Measurements from ENCODE around the gene GTPBP2. TPM values are rescaled to one million over a fixed set of nuclear protein-coding genes. Genes with fewer than 3 reads are reported as not detected.
"Not testable (repeated sequence)": the region's sequence is repeated elsewhere in the genome, so short reads cannot be mapped to it uniquely, and the experiment has no call there.

GTPBP2 gene
- total RNA-seq, 4 donors from 2014 or later: 28.2 to 31.0 (median 30.0) TPM

DNA sequence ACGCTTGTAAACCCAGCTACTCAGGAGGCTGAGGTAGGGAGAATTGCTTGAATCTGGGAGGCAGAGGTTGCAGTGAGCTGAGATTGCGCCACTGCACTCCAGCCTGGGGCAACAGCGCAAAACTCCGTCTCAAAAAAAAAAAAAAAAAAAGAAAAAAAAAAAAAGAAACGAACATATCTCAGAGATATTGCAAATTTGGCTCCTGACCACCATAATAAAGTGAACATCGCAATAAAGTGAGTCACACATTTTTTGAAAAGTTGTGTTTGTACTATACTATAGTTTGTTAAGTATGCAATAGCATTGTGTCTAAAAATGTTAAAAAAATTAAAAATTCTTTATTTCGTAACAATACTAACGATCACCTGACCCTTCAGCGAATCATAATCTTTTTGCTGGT, 29.1 kb upstream of the GTPBP2 start:
- WGBS: 92% methylated on average over 9 of the region's 9 CpGs
- DNase-seq (ENCODE audit: extremely low spot score): no peak
- Histone ChIP-seq H3K36me3 (peaks cover 0 to 7% (median 0%) of the 10 kb centered on the region in 4 donors), H3K9me3 (no peaks in the 10 kb centered on the region), H3K27ac (replicated peaks in 1 of 4) (no peak overlapping the region), H3K27me3 (no peaks in the 10 kb centered on the region), H3K4me1 (no peaks in the 10 kb centered on the region), H3K4me3 (no peak overlapping the region)
- TF ChIP-seq EP300 (IDR thresholded peaks at IDR 0.05): no peak
- TF ChIP-seq, protein P1, sequence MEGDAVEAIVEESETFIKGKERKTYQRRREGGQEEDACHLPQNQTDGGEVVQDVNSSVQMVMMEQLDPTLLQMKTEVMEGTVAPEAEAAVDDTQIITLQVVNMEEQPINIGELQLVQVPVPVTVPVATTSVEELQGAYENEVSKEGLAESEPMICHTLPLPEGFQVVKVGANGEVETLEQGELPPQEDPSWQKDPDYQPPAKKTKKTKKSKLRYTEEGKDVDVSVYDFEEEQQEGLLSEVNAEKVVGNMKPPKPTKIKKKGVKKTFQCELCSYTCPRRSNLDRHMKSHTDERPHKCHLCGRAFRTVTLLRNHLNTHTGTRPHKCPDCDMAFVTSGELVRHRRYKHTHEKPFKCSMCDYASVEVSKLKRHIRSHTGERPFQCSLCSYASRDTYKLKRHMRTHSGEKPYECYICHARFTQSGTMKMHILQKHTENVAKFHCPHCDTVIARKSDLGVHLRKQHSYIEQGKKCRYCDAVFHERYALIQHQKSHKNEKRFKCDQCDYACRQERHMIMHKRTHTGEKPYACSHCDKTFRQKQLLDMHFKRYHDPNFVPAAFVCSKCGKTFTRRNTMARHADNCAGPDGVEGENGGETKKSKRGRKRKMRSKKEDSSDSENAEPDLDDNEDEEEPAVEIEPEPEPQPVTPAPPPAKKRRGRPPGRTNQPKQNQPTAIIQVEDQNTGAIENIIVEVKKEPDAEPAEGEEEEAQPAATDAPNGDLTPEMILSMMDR (IDR thresholded peaks at IDR 0.05): no peak
- no peak for TF ChIP-seq POLR2A (IDR thresholded peaks at IDR 0.05; ENCODE audit: low read depth)
- TF ChIP-seq POLR2AphosphoS5 (IDR thresholded peaks at IDR 0.05): no peak
- intact Hi-C loops (cut with DNase I): no loop called here

DNA sequence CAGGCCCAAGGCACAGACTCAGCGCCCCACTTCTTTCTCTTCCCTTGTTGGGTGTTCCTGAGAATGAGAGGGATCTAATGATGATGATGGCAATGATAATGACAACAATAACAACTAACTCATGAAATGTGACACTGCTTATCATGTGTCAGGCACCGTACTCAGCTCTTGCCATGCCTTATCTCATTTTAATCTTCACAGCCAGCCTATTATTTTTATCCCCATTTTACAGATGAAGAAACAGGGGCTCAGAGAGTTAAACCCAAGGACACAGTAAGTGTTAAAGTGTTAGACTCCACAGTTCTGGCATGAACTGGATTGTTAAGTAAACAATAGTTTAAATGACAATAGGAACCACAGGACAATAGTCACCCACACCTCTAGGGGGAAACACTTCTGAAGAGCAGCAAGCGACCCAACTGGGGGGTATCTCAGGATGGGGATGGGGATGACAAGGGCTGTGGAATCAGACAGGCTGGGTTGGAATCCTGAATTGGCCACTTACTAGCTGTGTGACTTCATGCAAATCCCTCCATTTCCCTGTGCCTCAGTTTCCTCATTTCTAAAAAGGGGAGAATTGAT, 28.2 kb upstream of the GTPBP2 start:
- H3K27ac ChIP-seq (replicated peaks in 1 of 4): no peak overlapping the region
- no peak overlapping the region for H3K4me3 ChIP-seq
- no peaks in the 10 kb centered on the region for H3K27me3 ChIP-seq
- intact Hi-C loops (cut with DNase I): no loop called here
- TF ChIP-seq POLR2A (IDR thresholded peaks at IDR 0.05; ENCODE audit: low read depth): no peak
- TF ChIP-seq POLR2AphosphoS5 (IDR thresholded peaks at IDR 0.05): no peak
- TF ChIP-seq EP300 (IDR thresholded peaks at IDR 0.05): no peak
- TF ChIP-seq, protein P1 (IDR thresholded peaks at IDR 0.05): no peak
- 97% methylated on average over 3 of the region's 3 CpGs for WGBS
- H3K4me1 ChIP-seq: no peaks in the 10 kb centered on the region
- H3K9me3 ChIP-seq: no peaks in the 10 kb centered on the region
- peaks cover 0 to 7% (median 0%) of the 10 kb centered on the region in 4 donors for H3K36me3 ChIP-seq
- DNase-seq (ENCODE audit: extremely low spot score): no peak

DNA sequence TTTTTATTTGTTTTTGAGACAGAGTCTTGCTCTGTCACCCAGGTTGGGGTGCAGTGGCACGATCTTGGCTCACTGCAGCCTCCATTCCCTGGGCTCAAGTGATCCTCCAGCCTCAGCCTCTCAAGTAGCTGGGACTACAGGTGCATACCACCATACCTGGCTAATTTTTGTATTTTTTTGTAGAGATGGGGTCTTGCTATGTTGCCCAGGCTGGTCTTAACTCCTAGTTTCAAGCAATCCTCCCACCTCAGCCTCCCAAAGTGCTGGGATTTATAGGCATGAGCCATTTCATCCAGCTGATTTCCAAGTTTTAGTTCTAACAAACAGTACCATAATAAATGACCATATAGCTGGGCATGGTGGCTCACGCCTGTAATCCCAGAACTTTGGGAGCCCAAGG, 23.8 kb upstream of the GTPBP2 start:
- H3K36me3 ChIP-seq; H3K27ac ChIP-seq (replicated peaks in 1 of 4); H3K9me3 ChIP-seq; intact Hi-C loops (cut with DNase I); H3K4me1 ChIP-seq; DNase-seq (ENCODE audit: extremely low spot score); H3K4me3 ChIP-seq; H3K27me3 ChIP-seq: not testable (repeated sequence)
- WGBS: 100% methylated on average over 2 of the region's 2 CpGs

DNA sequence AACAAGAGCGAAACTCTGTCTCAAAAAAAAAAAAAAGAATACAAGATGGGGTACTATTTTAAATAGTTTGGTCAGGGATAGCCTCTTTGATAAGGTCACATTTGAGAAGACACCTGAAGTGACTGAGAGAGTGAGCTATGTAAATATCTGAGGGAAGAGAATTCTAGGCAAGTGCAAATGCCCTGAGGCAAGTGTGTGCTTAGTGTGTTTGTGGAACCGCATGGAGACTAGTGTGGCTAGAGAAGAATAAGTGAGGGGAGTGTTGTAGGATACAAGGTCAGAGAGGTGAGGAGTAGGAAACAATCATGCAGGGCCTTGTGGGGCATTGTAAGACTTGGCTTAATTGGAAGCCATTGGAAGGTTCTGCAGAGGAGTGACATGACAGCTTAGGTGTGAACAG, 19.2 kb upstream of the GTPBP2 start:
- no peaks in the 10 kb centered on the region for H3K9me3 ChIP-seq
- H3K4me3 ChIP-seq: no peak overlapping the region
- WGBS: 100% methylated on average over 2 of the region's 2 CpGs
- DNase-seq (ENCODE audit: extremely low spot score): no peak
- no peaks in the 10 kb centered on the region for H3K36me3 ChIP-seq
- no peak overlapping the region for H3K27ac ChIP-seq (replicated peaks in 1 of 4)
- H3K4me1 ChIP-seq: peaks cover 7 to 15% (median 15%) of the 10 kb centered on the region in 4 donors
- intact Hi-C loops (cut with DNase I): no loop called here
- H3K27me3 ChIP-seq: no peaks in the 10 kb centered on the region
- TF ChIP-seq EP300 (IDR thresholded peaks at IDR 0.05): no peak

DNA sequence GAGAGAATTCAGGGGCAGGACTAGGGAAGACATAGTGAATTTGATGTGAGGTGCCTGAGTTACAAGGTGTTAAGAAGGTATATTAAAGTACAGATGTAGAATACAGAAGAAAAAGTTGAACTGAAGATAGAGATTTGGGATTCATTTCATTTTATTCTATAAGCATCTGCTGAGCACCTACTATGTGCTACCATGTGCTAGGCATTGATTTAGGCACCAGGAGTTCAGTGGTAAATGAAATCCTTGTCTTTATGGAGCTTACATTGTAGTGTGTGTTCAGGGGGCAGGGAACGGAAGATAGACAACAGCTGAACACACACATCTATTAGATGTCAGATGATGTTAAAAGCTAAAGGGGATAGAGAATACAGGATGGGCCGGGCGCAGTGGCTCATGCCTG, 18.5 kb upstream of the GTPBP2 start:
- no peaks in the 10 kb centered on the region for H3K27me3 ChIP-seq
- H3K36me3 ChIP-seq: peaks cover 0 to 4% (median 4%) of the 10 kb centered on the region in 4 donors
- TF ChIP-seq, protein P1 (IDR thresholded peaks at IDR 0.05): no peak
- no peak for TF ChIP-seq EP300 (IDR thresholded peaks at IDR 0.05)
- TF ChIP-seq POLR2AphosphoS5 (IDR thresholded peaks at IDR 0.05): no peak
- TF ChIP-seq POLR2A (IDR thresholded peaks at IDR 0.05; ENCODE audit: low read depth): no peak
- intact Hi-C loops (cut with DNase I): no loop called here
- no peaks in the 10 kb centered on the region for H3K9me3 ChIP-seq
- DNase-seq (ENCODE audit: extremely low spot score): no peak
- no peak overlapping the region for H3K4me3 ChIP-seq
- H3K27ac ChIP-seq (replicated peaks in 1 of 4): no peak overlapping the region
- 98% methylated on average over 3 of the region's 3 CpGs for WGBS
- H3K4me1 ChIP-seq: peaks cover 7 to 15% (median 15%) of the 10 kb centered on the region in 4 donors

DNA sequence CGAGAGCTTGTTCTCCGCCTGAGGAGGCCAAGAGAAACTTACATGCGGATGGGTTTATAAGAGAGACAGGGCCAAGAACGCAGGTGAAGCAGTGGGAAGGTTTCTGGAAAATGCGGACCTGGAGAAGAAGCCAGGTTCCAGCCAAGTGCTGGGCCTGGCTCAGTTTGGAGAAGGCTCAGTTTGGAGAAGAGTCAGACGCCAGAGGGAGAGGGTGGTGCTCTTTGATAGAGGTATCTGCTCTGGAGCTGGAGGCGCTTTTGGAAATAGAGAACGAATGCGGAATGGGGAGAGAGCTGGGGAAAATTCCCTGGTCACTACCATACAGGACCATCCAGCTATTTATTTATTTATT, 16.5 kb upstream of the GTPBP2 start:
- peak overlapping the region in 3 of 4 donors; percentile 42 to 58 (median 53) for H3K27ac ChIP-seq (replicated peaks in 1 of 4)
- TF ChIP-seq POLR2AphosphoS5 (IDR thresholded peaks at IDR 0.05): no peak
- TF ChIP-seq POLR2A (IDR thresholded peaks at IDR 0.05; ENCODE audit: low read depth): no peak
- TF ChIP-seq EP300 (IDR thresholded peaks at IDR 0.05): no peak
- TF ChIP-seq, protein P1 (IDR thresholded peaks at IDR 0.05): no peak

More for the DNA sequence above, 16.5 kb upstream of the GTPBP2 start:
- Histone ChIP-seq H3K36me3 (peaks cover 15 to 24% (median 22%) of the 10 kb centered on the region in 4 donors), H3K9me3 (no peaks in the 10 kb centered on the region), H3K27me3 (no peaks in the 10 kb centered on the region), H3K4me1 (peaks cover 11 to 16% (median 15%) of the 10 kb centered on the region in 4 donors), H3K4me3 (peak overlapping the region; percentile 58 to 63 (median 58))
- intact Hi-C loops (cut with DNase I): no loop called here
- DNase-seq (ENCODE audit: extremely low spot score): no peak
- WGBS: 21% methylated on average over 9 of the region's 9 CpGs

All from esophagus muscularis mucosa (tissue), 4 donors.